Esophagus (tissue), 2 donors: ENCODE measurements around the gene TMEM63B. TPM values are rescaled to one million over a fixed set of nuclear protein-coding genes. Genes with fewer than 3 reads are reported as not detected.
"Not testable (repeated sequence)": the region's sequence is repeated elsewhere in the genome, so short reads cannot be mapped to it uniquely, and the experiment has no call there.

ENCODE experiments used
- H3K27ac ChIP-seq, 2 donors: one replicate each; pipeline ENCODE4 v1.5.1; 2013; ENCODE audit warnings: low read depth in 2 of 2, mild to moderate bottlenecking in 2 of 2, inconsistent platforms in 1 of 2, low read length in 1 of 2, moderate library complexity in 1 of 2
- H3K27me3 ChIP-seq, 2 donors: one replicate each; pipeline ENCODE4 v1.6.1; 2013; ENCODE audit warnings: low read length in 2 of 2, control low read depth in 1 of 2, mild to moderate bottlenecking in 1 of 2; ENCODE audit not compliant: insufficient read depth in 2 of 2, control insufficient read depth in 1 of 2
- H3K36me3 ChIP-seq, 2 donors: one replicate each; pipeline ENCODE4 v1.6.1; 2013; ENCODE audit warnings: low read length in 1 of 2; ENCODE audit not compliant: control insufficient read depth in 2 of 2, insufficient read depth in 2 of 2
- H3K4me1 ChIP-seq, 2 donors: one replicate each; pipeline ENCODE4 v1.6.1; 2013; ENCODE audit warnings: low read length in 1 of 2; ENCODE audit not compliant: control insufficient read depth in 2 of 2, insufficient read depth in 2 of 2
- H3K4me3 ChIP-seq, 2 donors: one replicate each; pipeline ENCODE4 v1.5.1; 2013; ENCODE audit warnings: low read length in 2 of 2, mild to moderate bottlenecking in 2 of 2, low read depth in 1 of 2, moderate library complexity in 1 of 2
- H3K9me3 ChIP-seq, 2 donors: one replicate each; pipeline ENCODE4 v1.6.1; 2013; ENCODE audit warnings: mild to moderate bottlenecking in 2 of 2, low read depth in 1 of 2, low read length in 1 of 2, moderate library complexity in 1 of 2; ENCODE audit not compliant: control insufficient read depth in 2 of 2, insufficient read depth in 1 of 2
- WGBS, 2 donors: extraction: QIAGEN DNeasy Blood & Tissue Kit; methylation state at CpG; one replicate each; pipeline ENCODE4 v1.1.7; 2013; 5-methylcytosine and 5-hydroxymethylcytosine counted together
- polyA plus RNA-seq, 2 donors: library from polyadenylated mRNA; stranded (reverse); fragments of 200-250 nt; gene quantifications; one replicate each; pipeline ENCODE4 v1.2.3, GENCODE V29; 2013
- donor health status: healthy with polysubstance abuse.
- donor health status: Bipolar disorder and iron deficiency.

TMEM63B gene
- polyA plus RNA-seq, 2 donors: 21.6 to 37.9 TPM

DNA sequence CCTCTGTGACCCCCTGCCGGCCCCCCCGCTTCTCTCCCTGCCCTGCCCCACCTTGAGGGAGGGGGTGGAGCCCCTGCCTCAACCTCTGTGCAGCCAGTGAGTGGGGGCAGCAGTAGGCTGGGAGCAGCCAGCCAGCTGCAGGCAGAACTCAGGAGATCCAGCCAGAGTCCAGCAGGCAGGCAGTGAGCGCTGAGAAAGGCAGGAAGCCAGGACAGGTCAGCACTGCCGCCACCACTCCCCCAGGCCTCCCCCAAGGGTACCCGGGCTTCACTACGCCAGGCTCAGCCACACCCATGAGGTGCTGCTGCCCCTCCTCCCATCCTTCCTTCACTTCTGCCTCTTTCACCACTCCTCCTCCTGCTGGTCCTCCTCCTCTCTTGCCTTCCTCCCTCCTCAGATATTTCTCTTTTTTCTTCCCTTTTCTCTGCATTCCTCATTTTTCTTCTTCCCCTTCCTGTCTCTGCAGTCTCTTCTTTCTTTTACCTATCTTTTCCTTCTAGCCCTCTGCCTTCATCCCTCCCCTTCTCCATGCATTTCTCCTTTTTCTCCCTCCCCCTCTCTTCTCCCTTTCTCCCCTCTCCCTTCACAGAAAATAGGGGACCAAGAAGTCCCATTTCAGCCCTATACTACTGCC is 11.5 kb downstream of the TMEM63B start:
- Histone ChIP-seq H3K4me1 (no peaks in the 10 kb centered on the region), H3K9me3 (no peaks in the 10 kb centered on the region), H3K27ac (no peak overlapping the region), H3K4me3 (no peak overlapping the region), H3K36me3 (peaks cover 18 to 25% of the 10 kb centered on the region in 2 donors), H3K27me3 (no peaks in the 10 kb centered on the region)
- 44 to 51% methylated on average over 3 to 6 of the region's 6 CpGs for WGBS, 2 donors

DNA sequence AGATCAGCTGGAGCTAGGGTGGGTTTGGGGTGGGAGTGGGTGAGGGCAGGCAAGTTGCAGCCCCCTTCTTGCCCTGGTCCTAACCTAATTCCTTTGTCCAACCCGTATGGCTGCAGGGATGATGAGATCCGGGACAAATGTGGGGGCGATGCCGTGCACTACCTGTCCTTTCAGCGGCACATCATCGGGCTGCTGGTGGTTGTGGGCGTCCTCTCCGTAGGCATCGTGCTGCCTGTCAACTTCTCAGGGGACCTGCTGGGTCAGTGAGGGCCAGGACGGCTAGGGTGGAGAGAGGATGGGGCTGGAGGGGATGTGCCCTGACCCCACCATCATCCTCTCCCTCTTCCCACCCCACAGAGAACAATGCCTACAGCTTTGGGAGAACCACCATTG is 12.0 kb downstream of the TMEM63B start:
- Histone ChIP-seq H3K36me3 (peaks cover 18 to 25% of the 10 kb centered on the region in 2 donors), H3K4me3 (no peak overlapping the region)
- 83 to 85% methylated on average over 10 of the region's 10 CpGs for WGBS, 2 donors

DNA sequence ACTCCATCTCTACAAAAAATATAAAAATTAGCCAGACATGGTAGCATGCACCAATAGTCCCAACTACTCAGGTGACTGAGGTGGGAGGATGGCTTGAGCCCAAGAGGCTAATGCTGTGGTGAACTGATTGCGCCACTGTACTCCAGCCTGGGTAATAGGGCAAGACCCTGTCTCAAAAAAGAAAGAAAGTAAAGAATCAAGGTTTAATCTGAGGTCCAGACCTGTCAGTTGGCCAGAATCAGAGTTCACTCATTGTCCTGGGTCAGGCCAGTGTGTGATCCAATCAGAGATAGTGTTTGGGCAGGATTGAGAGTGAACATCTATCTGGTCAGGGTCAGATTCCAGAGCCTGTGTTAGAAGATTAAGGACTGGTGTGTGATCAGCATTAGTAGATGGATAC is 15.5 kb downstream of the TMEM63B start:
- Histone ChIP-seq H3K4me1 (no peaks in the 10 kb centered on the region), H3K27ac (no peak overlapping the region), H3K27me3 (no peaks in the 10 kb centered on the region), H3K9me3 (no peaks in the 10 kb centered on the region), H3K36me3 (peaks cover 7 to 37% of the 10 kb centered on the region in 2 donors), H3K4me3 (no peak overlapping the region)
- 98 to 100% methylated on average over 1 of the region's 1 CpG for WGBS, 2 donors

More for the DNA sequence above, 12.0 kb downstream of the TMEM63B start:
- Histone ChIP-seq H3K27ac (no peak overlapping the region), H3K4me1 (no peaks in the 10 kb centered on the region), H3K27me3 (no peaks in the 10 kb centered on the region), H3K9me3 (no peaks in the 10 kb centered on the region)

DNA sequence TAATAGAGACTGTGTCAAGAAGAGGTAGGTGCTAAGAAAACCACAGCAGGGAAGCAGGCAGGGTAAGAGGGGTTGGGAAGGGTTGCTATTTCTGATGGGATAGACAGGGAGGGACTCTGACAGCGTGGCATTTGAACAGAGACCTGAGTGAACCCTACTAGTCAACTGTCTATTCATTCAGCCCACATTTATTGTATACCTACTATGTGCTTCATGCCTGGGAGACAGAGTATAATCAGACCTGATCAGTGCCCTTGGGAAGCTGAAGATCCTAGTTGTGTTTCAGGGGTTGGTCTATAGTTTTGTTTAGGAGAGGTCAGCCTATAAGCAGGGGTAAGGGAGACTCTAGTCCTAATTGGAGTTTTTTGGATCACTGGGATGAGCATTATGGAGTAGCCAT is 16.4 kb downstream of the TMEM63B start:
- Histone ChIP-seq H3K36me3 (peaks cover 15 to 42% of the 10 kb centered on the region in 2 donors), H3K9me3 (no peaks in the 10 kb centered on the region), H3K4me3 (no peak overlapping the region), H3K27ac (no peak overlapping the region), H3K27me3 (no peaks in the 10 kb centered on the region), H3K4me1 (no peaks in the 10 kb centered on the region)
- 95 to 97% methylated on average over 1 of the region's 1 CpG for WGBS, 2 donors

DNA sequence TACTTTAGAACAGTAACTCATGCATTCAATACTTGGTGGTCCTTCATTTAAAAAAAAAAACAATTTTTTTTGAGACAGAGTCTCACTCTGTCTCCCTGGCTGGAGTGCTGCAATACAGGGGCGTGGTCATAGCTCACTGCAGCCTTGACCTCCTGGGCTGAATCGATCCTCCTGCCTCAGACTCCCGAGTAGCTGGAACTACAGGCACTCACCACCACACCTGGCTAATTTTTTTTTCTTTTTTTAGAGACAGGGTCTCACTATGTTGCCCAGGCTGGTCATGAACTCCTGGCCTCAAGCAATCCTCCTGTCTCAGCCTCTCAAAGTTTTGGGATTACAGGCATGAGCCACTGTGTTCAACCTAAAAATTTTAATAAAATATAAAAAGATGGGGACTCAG is 17.2 kb downstream of the TMEM63B start:
- WGBS, 2 donors: 63 to 65% methylated on average over 3 of the region's 3 CpGs
- H3K27me3 ChIP-seq, H3K4me3 ChIP-seq, H3K27ac ChIP-seq, H3K4me1 ChIP-seq, H3K9me3 ChIP-seq: not testable (repeated sequence)
- peaks cover 15 to 41% of the 10 kb centered on the region in 2 donors for H3K36me3 ChIP-seq

DNA sequence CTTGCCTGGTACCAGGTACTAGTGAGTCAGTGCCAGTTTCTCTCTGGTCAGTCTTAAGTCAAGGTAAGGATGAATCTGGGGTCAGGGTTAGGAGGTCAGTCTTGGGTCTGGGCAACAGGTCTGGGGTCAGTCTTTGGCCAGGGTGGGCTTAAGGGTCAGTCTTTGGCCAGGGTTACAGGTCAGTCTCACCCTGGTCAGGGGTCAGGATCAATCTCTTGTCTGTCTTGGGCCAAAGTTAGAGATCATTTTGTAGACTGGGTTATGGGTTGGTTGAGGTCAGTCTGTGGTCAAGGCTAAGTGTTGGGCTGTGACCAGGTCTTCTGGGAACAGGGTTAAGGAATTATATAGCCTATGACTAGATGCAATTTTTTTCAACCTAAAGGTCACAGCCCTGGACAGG is 18.5 kb downstream of the TMEM63B start:
- no peak overlapping the region for H3K4me3 ChIP-seq
- no peaks in the 10 kb centered on the region for H3K27me3 ChIP-seq
- no peaks in the 10 kb centered on the region for H3K9me3 ChIP-seq
- H3K27ac ChIP-seq: no peak overlapping the region
- H3K36me3 ChIP-seq: peaks cover 9 to 34% of the 10 kb centered on the region in 2 donors
- no peaks in the 10 kb centered on the region for H3K4me1 ChIP-seq

DNA sequence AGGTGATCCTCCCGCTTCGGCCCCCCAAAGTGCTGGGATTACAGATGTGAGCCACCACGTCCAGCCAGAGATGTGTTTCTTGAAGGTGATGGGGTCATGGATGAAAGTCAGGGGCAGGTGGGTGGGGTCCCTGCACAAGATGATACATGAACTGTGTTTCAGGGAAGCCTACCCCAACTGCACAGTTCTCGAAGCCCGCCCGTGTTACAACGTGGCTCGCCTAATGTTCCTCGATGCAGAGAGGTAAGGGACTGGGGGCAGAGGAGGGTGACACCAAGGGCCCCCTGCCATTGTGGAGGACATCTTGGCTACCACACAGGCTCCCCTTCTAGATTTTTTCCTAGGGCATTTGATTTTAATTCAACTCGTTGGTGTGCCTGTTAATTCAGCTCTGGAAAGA is 19.3 kb downstream of the TMEM63B start:
- H3K9me3 ChIP-seq: no peaks in the 10 kb centered on the region
- H3K27me3 ChIP-seq: no peaks in the 10 kb centered on the region
- peaks cover 9 to 37% of the 10 kb centered on the region in 2 donors for H3K36me3 ChIP-seq
- H3K4me3 ChIP-seq: no peak overlapping the region
- H3K4me1 ChIP-seq: peaks cover 0 to 2% of the 10 kb centered on the region in 2 donors
- no peak overlapping the region for H3K27ac ChIP-seq
- WGBS, 2 donors: 86 to 87% methylated on average over 10 of the region's 10 CpGs

DNA sequence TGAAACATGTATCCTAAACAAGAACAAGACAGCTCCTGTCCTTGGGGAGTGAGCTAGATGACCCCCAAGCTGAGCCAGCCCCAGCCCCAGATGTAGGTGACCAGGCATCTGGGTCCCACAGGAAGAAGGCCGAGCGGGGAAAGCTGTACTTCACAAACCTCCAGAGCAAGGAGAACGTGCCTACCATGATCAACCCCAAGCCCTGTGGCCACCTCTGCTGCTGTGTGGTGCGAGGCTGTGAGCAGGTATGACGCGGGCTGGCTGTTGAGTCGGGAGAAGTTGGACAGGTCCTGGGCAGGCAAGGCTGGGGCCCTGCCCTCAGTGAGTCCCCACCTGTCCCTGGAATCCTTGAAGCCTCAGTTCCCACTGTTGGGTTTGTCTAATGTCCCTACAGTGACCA is 19.9 kb downstream of the TMEM63B start:
- Histone ChIP-seq H3K27ac (no peak overlapping the region), H3K4me1 (peaks cover 0 to 3% of the 10 kb centered on the region in 2 donors), H3K36me3 (peaks cover 9 to 38% of the 10 kb centered on the region in 2 donors), H3K9me3 (no peaks in the 10 kb centered on the region), H3K27me3 (no peaks in the 10 kb centered on the region), H3K4me3 (no peak overlapping the region)
- WGBS, 2 donors: 93 to 96% methylated on average over 7 of the region's 7 CpGs

DNA sequence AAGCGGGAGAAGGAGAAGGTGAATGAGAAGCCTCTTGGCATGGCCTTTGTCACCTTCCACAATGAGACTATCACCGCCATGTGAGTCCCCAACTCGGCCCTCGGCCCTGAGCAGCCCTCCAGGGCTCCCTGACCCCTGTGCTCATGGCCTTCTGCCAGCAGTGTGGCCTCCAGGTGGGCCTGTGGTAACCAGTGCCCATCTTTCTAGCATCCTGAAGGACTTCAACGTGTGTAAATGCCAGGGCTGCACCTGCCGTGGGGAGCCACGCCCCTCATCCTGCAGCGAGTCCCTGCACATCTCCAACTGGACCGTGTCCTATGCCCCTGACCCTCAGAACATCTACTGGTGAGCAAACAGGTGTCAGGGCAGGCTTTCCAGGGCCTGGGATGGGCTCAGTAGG is 21.0 kb downstream of the TMEM63B start:
- H3K27me3 ChIP-seq: no peaks in the 10 kb centered on the region
- no peak overlapping the region for H3K4me3 ChIP-seq
- no peaks in the 10 kb centered on the region for H3K9me3 ChIP-seq
- WGBS, 2 donors: 79 to 82% methylated on average over 9 of the region's 9 CpGs
- peaks cover 0 to 3% of the 10 kb centered on the region in 2 donors for H3K4me1 ChIP-seq
- no peak overlapping the region for H3K27ac ChIP-seq
- peaks cover 9 to 42% of the 10 kb centered on the region in 2 donors for H3K36me3 ChIP-seq

DNA sequence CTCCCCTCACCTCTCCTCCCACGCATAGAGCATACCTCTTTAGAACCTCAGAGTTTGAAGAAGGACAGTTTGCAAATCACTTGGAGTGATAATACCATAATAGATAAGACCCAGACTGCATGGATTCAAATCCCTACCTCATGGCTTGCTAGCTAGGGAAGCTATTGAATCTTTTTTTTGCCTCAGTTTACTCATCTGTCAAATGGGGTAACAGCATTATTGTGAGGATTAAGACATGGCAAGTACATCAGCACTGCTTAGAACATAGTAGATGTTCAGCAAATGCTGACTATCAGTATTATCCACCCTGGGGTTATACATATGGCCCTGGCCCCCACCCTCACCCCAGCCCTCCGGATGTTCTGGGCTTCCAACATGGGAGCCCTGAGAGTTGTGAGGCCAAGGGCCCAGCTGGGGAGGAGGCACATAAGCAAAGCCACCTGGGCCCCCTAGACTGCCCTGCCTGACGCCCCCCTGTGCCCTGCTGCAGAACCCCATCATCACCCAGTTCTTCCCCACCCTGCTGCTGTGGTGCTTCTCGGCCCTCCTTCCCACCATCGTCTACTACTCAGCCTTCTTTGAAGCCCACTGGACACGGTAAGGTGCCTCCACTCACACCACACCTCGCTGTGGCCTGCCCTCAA is 22.1 kb downstream of the TMEM63B start:
- Histone ChIP-seq H3K9me3 (no peaks in the 10 kb centered on the region), H3K36me3 (peaks cover 9 to 48% of the 10 kb centered on the region in 2 donors), H3K4me3 (no peak overlapping the region), H3K4me1 (peaks cover 0 to 3% of the 10 kb centered on the region in 2 donors), H3K27me3 (no peaks in the 10 kb centered on the region), H3K27ac (no peak overlapping the region)
- 87 to 88% methylated on average over 7 of the region's 7 CpGs for WGBS, 2 donors
